CD4-positive, CD25-positive, alpha-beta regulatory T cell (primary cell): ENCODE results near the gene CPED1. TPM values are rescaled to one million over a fixed set of nuclear protein-coding genes. Genes with fewer than 3 reads are reported as not detected.

Experiments
- ATAC-seq, 2 donors: fragments of 150-1000 bp; cut with Tn5 transposase; one replicate each; pipeline ENCODE4 v1.10.0; 2021; ENCODE audit warnings: low read depth in 2 of 2, moderate number of reproducible peaks in 2 of 2, moderate library complexity in 1 of 2
- DNase-seq, 3 donors: peaks; one replicate each; pipeline versions ENCODE4 v3.0.0 to v3.0.0-alpha.2; 2012 to 2022; ENCODE audit warnings: mixed read lengths in 1 of 3
- H3K27ac ChIP-seq: one replicate; pipeline ENCODE4 v1.7.0; 2013; ENCODE audit warnings: mild to moderate bottlenecking, low read length; ENCODE audit not compliant: insufficient read depth, poor library complexity, severe bottlenecking
- H3K27me3 ChIP-seq: one replicate; pipeline ENCODE4 v1.7.0; 2013; ENCODE audit warnings: low read length; ENCODE audit not compliant: control insufficient read depth, insufficient read depth
- H3K36me3 ChIP-seq: one replicate; pipeline ENCODE4 v1.7.0; 2013; ENCODE audit warnings: mild to moderate bottlenecking, low read length, moderate library complexity; ENCODE audit not compliant: control insufficient read depth, insufficient read depth
- H3K4me1 ChIP-seq: 2 replicates; pipeline ENCODE4 v1.7.0; 2013; ENCODE audit warnings: mild to moderate bottlenecking, low read length; ENCODE audit not compliant: insufficient read depth, control insufficient read depth, poor library complexity, severe bottlenecking
- H3K4me3 ChIP-seq: one replicate; pipeline ENCODE4 v1.7.0; 2013; ENCODE audit warnings: low read depth, mild to moderate bottlenecking, low read length, moderate library complexity
- H3K9me3 ChIP-seq, 2 experiments: 1 replicate in 1 of 2; 2 replicates in 1 of 2; pipeline ENCODE4 v1.7.0; 2013; ENCODE audit warnings: low read length in 2 of 2, mild to moderate bottlenecking in 1 of 2, moderate library complexity in 1 of 2; ENCODE audit not compliant: control insufficient read depth in 2 of 2
- H3K27ac Mint-ChIP-seq, 3 donors: one replicate each; pipeline ENCODE4 v1.8.0; 2020 to 2022; ENCODE audit warnings: mild to moderate bottlenecking in 3 of 3, mixed read lengths in 3 of 3, moderate library complexity in 2 of 3
- H3K27me3 Mint-ChIP-seq: one replicate; pipeline ENCODE4 v1.8.0; 2022; ENCODE audit warnings: mild to moderate bottlenecking, mixed read lengths
- H3K36me3 Mint-ChIP-seq: one replicate; pipeline ENCODE4 v1.8.0; 2020; ENCODE audit warnings: mixed read lengths
- H3K4me1 Mint-ChIP-seq, 4 donors: one replicate each; pipeline ENCODE4 v1.8.0; 2020 to 2022; ENCODE audit warnings: mixed read lengths in 4 of 4, mild to moderate bottlenecking in 1 of 4
- H3K4me3 Mint-ChIP-seq, 4 donors: one replicate each; pipeline ENCODE4 v1.8.0; 2020 to 2022; ENCODE audit warnings: mild to moderate bottlenecking in 4 of 4, mixed read lengths in 4 of 4, moderate library complexity in 3 of 4
- H3K9me3 Mint-ChIP-seq, 7 donors: one replicate each; pipeline ENCODE4 v1.8.0; 2020 to 2022; ENCODE audit warnings: mixed read lengths in 7 of 7, mild to moderate bottlenecking in 3 of 7, moderate library complexity in 2 of 7
- polyA plus RNA-seq, 4 donors: library from polyadenylated mRNA; unstranded; fragments of 300-500 nt; fragmentation: Illumina TruSeq; gene quantifications; one replicate each; pipeline ENCODE4 v1.2.3, GENCODE V29; 2021
- total RNA-seq: library from RNA; stranded (reverse); gene quantifications from one replicate; pipeline ENCODE4 v1.2.3, GENCODE V29; 2022

Gene CPED1
- total and polyA plus RNA-seq, 5 donors from 2014 or later, result 0.17 to 0.24 TPM; not detected in 3

- Histone ChIP-seq H3K27ac (no peak overlapping the region), H3K4me1 (no peaks in the 10 kb centered on the region), H3K9me3 (no peaks in the 10 kb centered on the region), H3K27me3 (no peaks in the 10 kb centered on the region), H3K36me3 (no peaks in the 10 kb centered on the region), H3K4me3 (no peak overlapping the region)
- H3K36me3 Mint-ChIP-seq, result no peaks in the 10 kb centered on the region
- ATAC-seq (no peak), DNase-seq (no peak)
- peaks cover 0 to 4% (median 0%) of the 10 kb centered on the region in 7 donors for H3K9me3 Mint-ChIP-seq
- H3K27ac Mint-ChIP-seq, result no peak overlapping the region
- no peak overlapping the region for H3K4me3 Mint-ChIP-seq
- H3K27me3 Mint-ChIP-seq, result no peaks in the 10 kb centered on the region
- H3K4me1 Mint-ChIP-seq, result no peaks in the 10 kb centered on the region
Measured at GRCh38 chr7:121297843-121298242, 309.3 kb downstream of the CPED1 start.

GRCh38 chr7:121298831-121299239 lies 310.3 kb downstream of the CPED1 start:
- no peaks in the 10 kb centered on the region for H3K4me1 ChIP-seq
- ATAC-seq, result no peak
- H3K36me3 Mint-ChIP-seq, result no peaks in the 10 kb centered on the region
- H3K9me3 ChIP-seq, result no peaks in the 10 kb centered on the region
- no peak for DNase-seq
- no peak overlapping the region for H3K27ac Mint-ChIP-seq
- no peaks in the 10 kb centered on the region for H3K36me3 ChIP-seq
- H3K4me3 Mint-ChIP-seq, result no peak overlapping the region
- no peak overlapping the region for H3K4me3 ChIP-seq
- H3K27me3 ChIP-seq, result no peaks in the 10 kb centered on the region
- H3K27ac ChIP-seq, result no peak overlapping the region
- peaks cover 0 to 3% (median 0%) of the 10 kb centered on the region in 7 donors for H3K9me3 Mint-ChIP-seq
- no peaks in the 10 kb centered on the region for H3K27me3 Mint-ChIP-seq
- H3K4me1 Mint-ChIP-seq, result no peaks in the 10 kb centered on the region

- DNase-seq (no peak), ATAC-seq (no peak)
- H3K4me3 Mint-ChIP-seq, result no peak overlapping the region
Measured at GRCh38 chr7:121300685-121301420, 312.3 kb downstream of the CPED1 start.

GRCh38 chr7:121301446-121302213 lies 313.1 kb downstream of the CPED1 start:
- ATAC-seq (no peak), DNase-seq (no peak)
- Histone ChIP-seq H3K4me3 (no peak overlapping the region), H3K4me1 (no peaks in the 10 kb centered on the region), H3K27ac (no peak overlapping the region), H3K9me3 (no peaks in the 10 kb centered on the region), H3K36me3 (no peaks in the 10 kb centered on the region), H3K27me3 (no peaks in the 10 kb centered on the region)
- Mint-ChIP-seq H3K36me3 (no peaks in the 10 kb centered on the region), H3K4me3 (no peak overlapping the region), H3K9me3 (no peaks in the 10 kb centered on the region), H3K27ac (no peak overlapping the region), H3K27me3 (peaks cover 5% of the 10 kb centered on the region), H3K4me1 (no peaks in the 10 kb centered on the region)

More at GRCh38 chr7:121300685-121301420, 312.3 kb downstream of the CPED1 start:
- H3K27me3 Mint-ChIP-seq, result no peaks in the 10 kb centered on the region
- Histone ChIP-seq H3K36me3 (no peaks in the 10 kb centered on the region), H3K27ac (no peak overlapping the region), H3K4me3 (no peak overlapping the region), H3K27me3 (no peaks in the 10 kb centered on the region), H3K9me3 (no peaks in the 10 kb centered on the region), H3K4me1 (no peaks in the 10 kb centered on the region)
- no peaks in the 10 kb centered on the region for H3K9me3 Mint-ChIP-seq
- no peaks in the 10 kb centered on the region for H3K4me1 Mint-ChIP-seq
- no peaks in the 10 kb centered on the region for H3K36me3 Mint-ChIP-seq
- no peak overlapping the region for H3K27ac Mint-ChIP-seq

- no peaks in the 10 kb centered on the region for H3K4me1 Mint-ChIP-seq
- no peaks in the 10 kb centered on the region for H3K9me3 Mint-ChIP-seq
Measured at GRCh38 chr7:121302214-121302745, 313.8 kb downstream of the CPED1 start.

GRCh38 chr7:121303422-121304101 lies 315.1 kb downstream of the CPED1 start:
- H3K4me1 ChIP-seq, result no peaks in the 10 kb centered on the region
- ATAC-seq (no peak), DNase-seq (no peak)
- no peaks in the 10 kb centered on the region for H3K36me3 ChIP-seq
- no peak overlapping the region for H3K4me3 Mint-ChIP-seq
- H3K27ac Mint-ChIP-seq, result no peak overlapping the region
- no peaks in the 10 kb centered on the region for H3K36me3 Mint-ChIP-seq
- H3K4me3 ChIP-seq, result no peak overlapping the region
- H3K27me3 ChIP-seq, result no peaks in the 10 kb centered on the region
- peaks cover 7% of the 10 kb centered on the region for H3K27me3 Mint-ChIP-seq
- no peaks in the 10 kb centered on the region for H3K9me3 ChIP-seq
- no peaks in the 10 kb centered on the region for H3K4me1 Mint-ChIP-seq
- no peak overlapping the region for H3K27ac ChIP-seq
- no peaks in the 10 kb centered on the region for H3K9me3 Mint-ChIP-seq

More at GRCh38 chr7:121302214-121302745, 313.8 kb downstream of the CPED1 start:
- Histone ChIP-seq H3K4me3 (no peak overlapping the region), H3K27me3 (no peaks in the 10 kb centered on the region), H3K4me1 (no peaks in the 10 kb centered on the region), H3K36me3 (no peaks in the 10 kb centered on the region), H3K27ac (no peak overlapping the region), H3K9me3 (no peaks in the 10 kb centered on the region)
- no peak overlapping the region for H3K27ac Mint-ChIP-seq
- H3K27me3 Mint-ChIP-seq, result peaks cover 5% of the 10 kb centered on the region
- DNase-seq (no peak), ATAC-seq (no peak)
- no peak overlapping the region for H3K4me3 Mint-ChIP-seq
- H3K36me3 Mint-ChIP-seq, result no peaks in the 10 kb centered on the region

- Histone ChIP-seq H3K36me3 (no peaks in the 10 kb centered on the region), H3K4me1 (no peaks in the 10 kb centered on the region), H3K27ac (no peak overlapping the region), H3K27me3 (no peaks in the 10 kb centered on the region), H3K9me3 (no peaks in the 10 kb centered on the region), H3K4me3 (no peak overlapping the region)
- ATAC-seq, result no peak
- no peak overlapping the region for H3K4me3 Mint-ChIP-seq
- no peak overlapping the region for H3K27ac Mint-ChIP-seq
- no peak for DNase-seq
- H3K9me3 Mint-ChIP-seq, result no peaks in the 10 kb centered on the region
- H3K4me1 Mint-ChIP-seq, result no peaks in the 10 kb centered on the region
- H3K27me3 Mint-ChIP-seq, result peaks cover 10% of the 10 kb centered on the region
- H3K36me3 Mint-ChIP-seq, result no peaks in the 10 kb centered on the region
Measured at GRCh38 chr7:121304102-121304658, 315.7 kb downstream of the CPED1 start.
